SU-DHL-6 (cell line): Measurements from ENCODE around the gene KDSR.

Source experiments
- CTCF ChIP-seq: fragments of 200-600 bp; sonication (generic); IDR thresholded peaks from one replicate; pipeline ENCODE4 v1.5.1; 2017; ENCODE audit warnings: antibody characterized with exemption, mild to moderate bottlenecking, low read length, moderate library complexity; ENCODE audit not compliant: insufficient read depth, poor library complexity, severe bottlenecking
- EZH2phosphoT487 ChIP-seq: fragments of 200-600 bp; sonication (generic), shearing (Covaris generic); conservative IDR thresholded peaks from 2 replicates; pipeline ENCODE4 v1.6.1; 2018; ENCODE audit warnings: mild to moderate bottlenecking, antibody characterized with exemption, low read length, moderate library complexity, mixed read lengths

GRCh38 chr18:63325086-63325686, 41.8 kb downstream of the KDSR start:
- TF ChIP-seq CTCF (no peak), EZH2phosphoT487 (no peak)
